HEK293 (cell line): ENCODE measurements around the gene CELA1.

ENCODE experiments used
- CTCF ChIA-PET: fragments of 350-600 bp; formaldehyde crosslinking; extraction: SDS; loops from one replicate; lab custom pipeline; 2021; ENCODE audit warnings: antibody characterized with exemption; lab: Yijun Ruan, JAX
- POLR2A ChIA-PET: fragments of 300-600 bp; formaldehyde crosslinking; extraction: SDS; loops from one replicate; lab custom pipeline; 2020; ENCODE audit warnings: antibody characterized with exemption, inconsistent platforms; lab: Yijun Ruan, JAX
- H3K27ac ChIP-seq: fragments of 200-500 bp; sonication (Bioruptor generic); 2 replicates; pipeline ENCODE4 v1.5.1; 2014; ENCODE audit warnings: low read depth, low read length, control low read depth, inconsistent platforms; ENCODE audit errors: extremely low read depth
- H3K36me3 ChIP-seq, 2 experiments: fragments of 200-500 bp in 1 of 2; sonication (Bioruptor generic) in 1 of 2; 1 replicate in 1 of 2; 2 replicates in 1 of 2; pipeline ENCODE4 v1.5.1; 2014 to 2017; ENCODE audit warnings: inconsistent platforms in 2 of 2, low read length in 2 of 2; ENCODE audit not compliant: control insufficient read depth in 2 of 2, insufficient read depth in 1 of 2
- H3K4me1 ChIP-seq: fragments of 200-500 bp; sonication (Bioruptor generic); 2 replicates; pipeline ENCODE4 v1.5.1; 2014; ENCODE audit warnings: mild to moderate bottlenecking, low read length, inconsistent platforms; ENCODE audit not compliant: control insufficient read depth, insufficient read depth
- H3K4me3 ChIP-seq: 2 replicates; pipeline ENCODE4 v1.5.1; 2011; ENCODE audit warnings: low read depth, mild to moderate bottlenecking, control low read depth, low read length, moderate library complexity
- H3K9me3 ChIP-seq: fragments of 200-500 bp; sonication (Bioruptor generic); 2 replicates; pipeline ENCODE4 v1.5.1; 2014; ENCODE audit warnings: low read depth, low read length, inconsistent platforms; ENCODE audit not compliant: control insufficient read depth, insufficient read depth
- BCL11B ChIP-seq: fragments of 450-650 bp; formaldehyde crosslinking; IDR thresholded peaks from 2 replicates; pipeline ENCODE4 v1.5.1; 2016; ENCODE audit warnings: low read depth, missing biosample characterization, missing genetic modification characterization
- GLI4 ChIP-seq: fragments of 450-650 bp; formaldehyde crosslinking; IDR thresholded peaks from 2 replicates; pipeline ENCODE4 v1.5.1; 2016; ENCODE audit warnings: missing biosample characterization, missing genetic modification characterization
- KLF16 ChIP-seq: fragments of 450-650 bp; formaldehyde crosslinking; IDR thresholded peaks from 2 replicates; pipeline ENCODE4 v1.5.1; 2017; ENCODE audit warnings: missing biosample characterization, missing genetic modification characterization
- REPIN1 ChIP-seq: fragments of 450-650 bp; formaldehyde crosslinking; IDR thresholded peaks from 2 replicates; pipeline ENCODE4 v1.5.1; 2017; ENCODE audit warnings: missing biosample characterization, missing genetic modification characterization, low read depth
- YY2 ChIP-seq: fragments of 450-650 bp; formaldehyde crosslinking; IDR thresholded peaks from 2 replicates; pipeline ENCODE4 v1.5.1; 2016; ENCODE audit warnings: missing biosample characterization, missing genetic modification characterization
- ZBTB21 ChIP-seq: fragments of 450-650 bp; formaldehyde crosslinking; IDR thresholded peaks from 2 replicates; pipeline ENCODE4 v1.5.1; 2017; ENCODE audit warnings: missing biosample characterization, missing genetic modification characterization
- ZNF37A ChIP-seq: fragments of 450-650 bp; IDR thresholded peaks from 2 replicates; pipeline ENCODE4 v1.5.1; 2018; ENCODE audit warnings: missing biosample characterization, missing genetic modification characterization
- ZNF394 ChIP-seq: fragments of 450-650 bp; formaldehyde crosslinking; IDR thresholded peaks from 2 replicates; pipeline ENCODE4 v1.5.1; 2016; ENCODE audit warnings: missing biosample characterization, missing genetic modification characterization, mild to moderate bottlenecking, moderate library complexity, borderline replicate concordance
- ZNF416 ChIP-seq: fragments of 450-650 bp; formaldehyde crosslinking; IDR thresholded peaks from 2 replicates; pipeline ENCODE4 v1.5.1; 2016; ENCODE audit warnings: missing biosample characterization, missing genetic modification characterization
- ZNF561 ChIP-seq: fragments of 450-650 bp; IDR thresholded peaks from 2 replicates; pipeline ENCODE4 v1.5.1; 2018; ENCODE audit warnings: missing biosample characterization, missing genetic modification characterization, borderline replicate concordance
- ZNF654 ChIP-seq: fragments of 450-650 bp; formaldehyde crosslinking; IDR thresholded peaks from 2 replicates; pipeline ENCODE4 v1.5.1; 2016; ENCODE audit warnings: low read depth, missing biosample characterization, missing genetic modification characterization
- ZNF660 ChIP-seq: fragments of 450-650 bp; IDR thresholded peaks from 2 replicates; pipeline ENCODE4 v1.5.1; 2018; ENCODE audit warnings: missing biosample characterization, mild to moderate bottlenecking, missing genetic modification characterization
- ZNF768 ChIP-seq: fragments of 450-650 bp; formaldehyde crosslinking; IDR thresholded peaks from 2 replicates; pipeline ENCODE4 v1.5.1; 2018; ENCODE audit warnings: missing biosample characterization, mild to moderate bottlenecking, missing genetic modification characterization
- ZNF777 ChIP-seq: fragments of 450-650 bp; formaldehyde crosslinking; IDR thresholded peaks from 2 replicates; pipeline ENCODE4 v1.5.1; 2017; ENCODE audit warnings: missing biosample characterization, missing genetic modification characterization, borderline replicate concordance
- ZNF843 ChIP-seq: fragments of 450-650 bp; formaldehyde crosslinking; IDR thresholded peaks from 2 replicates; pipeline ENCODE4 v1.5.1; 2016; ENCODE audit warnings: missing biosample characterization, missing genetic modification characterization
- TF ChIP-seq, protein P1 (sequence below): fragments of 450-650 bp; formaldehyde crosslinking; IDR thresholded peaks from 2 replicates; pipeline ENCODE4 v1.5.1; 2016; ENCODE audit warnings: missing biosample characterization, missing genetic modification characterization, low read depth
- TF ChIP-seq, protein P2 (sequence below): fragments of 450-650 bp; formaldehyde crosslinking; IDR thresholded peaks from 2 replicates; pipeline ENCODE4 v1.5.1; 2017; ENCODE audit warnings: missing biosample characterization, mild to moderate bottlenecking, missing genetic modification characterization, moderate library complexity
- TF ChIP-seq, protein P3 (sequence below): IDR thresholded peaks from 2 replicates; pipeline ENCODE4 v1.6.1; 2011; ENCODE audit warnings: mild to moderate bottlenecking, low read depth, low read length, borderline replicate concordance
- TF ChIP-seq, protein P4 (sequence below): fragments of 450-650 bp; formaldehyde crosslinking; IDR thresholded peaks from 2 replicates; pipeline ENCODE4 v1.5.1; 2016; ENCODE audit warnings: missing biosample characterization, missing genetic modification characterization
- TF ChIP-seq, protein P5 (sequence below): fragments of 450-650 bp; formaldehyde crosslinking; conservative IDR thresholded peaks from 2 replicates; pipeline ENCODE4 v1.5.1; 2016; ENCODE audit warnings: low read depth, missing biosample characterization, missing genetic modification characterization

CELA1 gene

DNA sequence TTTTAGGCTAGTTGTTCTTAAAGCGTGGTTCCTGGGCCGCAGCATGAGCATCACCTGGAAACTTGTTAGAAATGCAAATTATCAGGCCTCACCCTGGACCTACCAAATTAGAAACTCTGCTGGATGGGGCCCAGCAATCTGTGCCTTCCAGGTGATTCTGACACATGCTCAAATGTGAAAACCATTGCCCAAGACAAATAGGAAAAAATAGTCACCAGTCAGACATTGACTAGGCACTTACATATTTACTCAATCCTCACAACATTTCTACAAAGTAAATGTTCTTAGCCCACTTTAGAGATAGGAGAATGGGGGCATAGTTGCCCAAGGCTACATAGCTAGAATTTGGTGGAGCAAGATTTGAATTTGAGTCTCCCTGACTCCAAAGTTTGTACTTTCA is 3.3 kb downstream of the CELA1 start:
- no peaks in the 10 kb centered on the region for H3K4me1 ChIP-seq
- ChIA-PET POLR2A (no interaction called here), CTCF (interaction anchor here (0.6 to 1.0 kb wide), 3 partner anchors 72 to 254 kb away, joined by 3 to 5 read pairs (median 3); no protein-coding TSS in a partner anchor)
- H3K27ac ChIP-seq: no peak overlapping the region
- H3K36me3 ChIP-seq: no peaks in the 10 kb centered on the region
- TF ChIP-seq, protein P1, sequence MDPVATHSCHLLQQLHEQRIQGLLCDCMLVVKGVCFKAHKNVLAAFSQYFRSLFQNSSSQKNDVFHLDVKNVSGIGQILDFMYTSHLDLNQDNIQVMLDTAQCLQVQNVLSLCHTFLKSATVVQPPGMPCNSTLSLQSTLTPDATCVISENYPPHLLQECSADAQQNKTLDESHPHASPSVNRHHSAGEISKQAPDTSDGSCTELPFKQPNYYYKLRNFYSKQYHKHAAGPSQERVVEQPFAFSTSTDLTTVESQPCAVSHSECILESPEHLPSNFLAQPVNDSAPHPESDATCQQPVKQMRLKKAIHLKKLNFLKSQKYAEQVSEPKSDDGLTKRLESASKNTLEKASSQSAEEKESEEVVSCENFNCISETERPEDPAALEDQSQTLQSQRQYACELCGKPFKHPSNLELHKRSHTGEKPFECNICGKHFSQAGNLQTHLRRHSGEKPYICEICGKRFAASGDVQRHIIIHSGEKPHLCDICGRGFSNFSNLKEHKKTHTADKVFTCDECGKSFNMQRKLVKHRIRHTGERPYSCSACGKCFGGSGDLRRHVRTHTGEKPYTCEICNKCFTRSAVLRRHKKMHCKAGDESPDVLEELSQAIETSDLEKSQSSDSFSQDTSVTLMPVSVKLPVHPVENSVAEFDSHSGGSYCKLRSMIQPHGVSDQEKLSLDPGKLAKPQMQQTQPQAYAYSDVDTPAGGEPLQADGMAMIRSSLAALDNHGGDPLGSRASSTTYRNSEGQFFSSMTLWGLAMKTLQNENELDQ (tag by site-specific recombination): no peak
- TF ChIP-seq, protein P2, sequence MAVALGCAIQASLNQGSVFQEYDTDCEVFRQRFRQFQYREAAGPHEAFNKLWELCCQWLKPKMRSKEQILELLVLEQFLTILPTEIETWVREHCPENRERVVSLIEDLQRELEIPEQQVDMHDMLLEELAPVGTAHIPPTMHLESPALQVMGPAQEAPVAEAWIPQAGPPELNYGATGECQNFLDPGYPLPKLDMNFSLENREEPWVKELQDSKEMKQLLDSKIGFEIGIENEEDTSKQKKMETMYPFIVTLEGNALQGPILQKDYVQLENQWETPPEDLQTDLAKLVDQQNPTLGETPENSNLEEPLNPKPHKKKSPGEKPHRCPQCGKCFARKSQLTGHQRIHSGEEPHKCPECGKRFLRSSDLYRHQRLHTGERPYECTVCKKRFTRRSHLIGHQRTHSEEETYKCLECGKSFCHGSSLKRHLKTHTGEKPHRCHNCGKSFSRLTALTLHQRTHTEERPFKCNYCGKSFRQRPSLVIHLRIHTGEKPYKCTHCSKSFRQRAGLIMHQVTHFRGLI (tag by site-specific recombination): no peak
- no peak for TF ChIP-seq REPIN1 (tag by site-specific recombination)
- H3K4me3 ChIP-seq: no peak overlapping the region
- no peaks in the 10 kb centered on the region for H3K9me3 ChIP-seq

DNA sequence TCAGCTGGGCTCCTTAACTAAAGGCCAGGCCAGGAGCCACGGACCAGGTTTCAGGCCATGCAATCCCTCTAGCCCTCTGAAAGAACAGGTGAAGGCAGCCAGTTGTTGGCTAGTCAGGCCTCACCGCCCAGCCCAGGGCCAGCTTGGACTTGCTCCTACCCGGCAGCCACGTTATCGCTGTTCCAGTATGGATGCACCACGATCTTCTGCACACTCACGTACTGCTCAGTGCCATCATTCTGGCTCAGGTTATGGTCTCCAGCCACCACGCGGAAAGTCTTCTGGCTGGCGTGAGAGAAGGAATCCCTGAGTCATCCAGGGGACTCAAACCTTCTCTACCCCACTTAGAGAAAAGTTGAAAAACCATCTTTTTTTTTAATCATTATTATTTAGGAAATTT is 4.1 kb downstream of the CELA1 start:
- no peak overlapping the region for H3K27ac ChIP-seq
- no peak overlapping the region for H3K4me3 ChIP-seq
- H3K36me3 ChIP-seq: no peaks in the 10 kb centered on the region
- ChIA-PET POLR2A (no interaction called here), CTCF (interaction anchor here (0.6 to 3.3 kb wide), 9 partner anchors 8 to 837 kb away, joined by 3 to 40 read pairs (median 4); no protein-coding TSS in a partner anchor)
- H3K4me1 ChIP-seq: no peaks in the 10 kb centered on the region
- H3K9me3 ChIP-seq: no peaks in the 10 kb centered on the region
- no peak for TF ChIP-seq BCL11B (tag by site-specific recombination)
- TF ChIP-seq, protein P3, sequence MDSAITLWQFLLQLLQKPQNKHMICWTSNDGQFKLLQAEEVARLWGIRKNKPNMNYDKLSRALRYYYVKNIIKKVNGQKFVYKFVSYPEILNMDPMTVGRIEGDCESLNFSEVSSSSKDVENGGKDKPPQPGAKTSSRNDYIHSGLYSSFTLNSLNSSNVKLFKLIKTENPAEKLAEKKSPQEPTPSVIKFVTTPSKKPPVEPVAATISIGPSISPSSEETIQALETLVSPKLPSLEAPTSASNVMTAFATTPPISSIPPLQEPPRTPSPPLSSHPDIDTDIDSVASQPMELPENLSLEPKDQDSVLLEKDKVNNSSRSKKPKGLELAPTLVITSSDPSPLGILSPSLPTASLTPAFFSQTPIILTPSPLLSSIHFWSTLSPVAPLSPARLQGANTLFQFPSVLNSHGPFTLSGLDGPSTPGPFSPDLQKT: no peak
- TF ChIP-seq ZBTB21 (tag by site-specific recombination): no peak
- TF ChIP-seq YY2: no peak

DNA sequence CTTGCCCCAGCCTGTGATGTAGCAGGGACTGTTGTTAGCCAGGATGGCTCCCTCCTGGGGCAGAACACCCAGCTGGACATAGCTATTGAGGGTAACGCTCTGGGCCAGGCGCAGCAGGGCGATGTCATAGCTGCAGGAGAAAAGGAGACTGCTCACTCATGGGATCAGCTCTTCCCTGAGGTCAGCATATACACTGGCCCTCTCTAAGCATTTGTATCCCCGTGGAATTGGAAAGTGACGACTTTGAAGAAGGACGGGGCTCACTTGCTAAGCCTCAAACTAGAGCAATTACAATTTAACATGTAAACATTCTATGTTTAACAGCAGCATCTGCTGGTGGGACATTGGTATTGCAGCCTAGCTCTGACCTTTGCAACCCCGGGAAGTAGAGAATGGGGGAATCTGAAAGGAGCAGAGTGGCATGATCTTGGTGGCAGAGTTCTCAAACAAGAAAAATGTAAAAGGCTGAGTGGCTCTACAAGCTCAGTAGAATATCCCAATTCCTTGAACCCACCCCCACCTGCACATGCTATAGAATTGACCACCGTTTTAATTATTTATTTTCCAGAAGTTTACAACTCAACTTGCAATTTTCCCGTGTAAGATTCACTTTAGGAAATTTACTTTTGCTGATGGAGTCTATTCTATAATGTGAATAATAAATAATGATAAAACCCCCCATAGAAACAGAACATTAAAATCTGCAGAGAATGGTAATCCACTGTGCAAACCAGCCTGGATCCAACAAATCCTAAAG is 5.0 kb downstream of the CELA1 start:
- H3K4me3 ChIP-seq: no peak overlapping the region
- no peaks in the 10 kb centered on the region for H3K9me3 ChIP-seq
- no peak overlapping the region for H3K27ac ChIP-seq
- no peaks in the 10 kb centered on the region for H3K36me3 ChIP-seq
- POLR2A ChIA-PET: interaction anchor here (0.7 to 1.8 kb wide), 6 partner anchors 12 to 578 kb away, joined by 3 to 10 read pairs (median 4); partner anchors contain the start of genes ATF1, CSRNP2 and DAZAP2
- CTCF ChIA-PET: interaction anchor here (0.5 to 3.3 kb wide), 62 partner anchors 9 to 1414 kb away, joined by 3 to 40 read pairs (median 4); partner anchors contain the start of genes CSRNP2, DAZAP2, DIP2B and SMAGP
- H3K4me1 ChIP-seq: no peaks in the 10 kb centered on the region
- TF ChIP-seq ZNF654 (tag by site-specific recombination) (peak; percentile 99), GLI4 (no peak), ZNF660 (tag by site-specific recombination) (peak; percentile 81; the same call in 1 of the 2 replicates), ZNF37A (no peak), KLF16 (tag by site-specific recombination) (no peak), ZNF394 (tag by site-specific recombination) (peak; percentile 80; the same call in 1 of the 2 replicates), ZNF843 (tag by site-specific recombination) (no peak), ZNF777 (tag by site-specific recombination) (no peak), ZNF768 (tag by site-specific recombination) (no peak), ZNF561 (tag by site-specific recombination) (no peak), ZNF416 (tag by site-specific recombination) (no peak)
- TF ChIP-seq, protein P4, sequence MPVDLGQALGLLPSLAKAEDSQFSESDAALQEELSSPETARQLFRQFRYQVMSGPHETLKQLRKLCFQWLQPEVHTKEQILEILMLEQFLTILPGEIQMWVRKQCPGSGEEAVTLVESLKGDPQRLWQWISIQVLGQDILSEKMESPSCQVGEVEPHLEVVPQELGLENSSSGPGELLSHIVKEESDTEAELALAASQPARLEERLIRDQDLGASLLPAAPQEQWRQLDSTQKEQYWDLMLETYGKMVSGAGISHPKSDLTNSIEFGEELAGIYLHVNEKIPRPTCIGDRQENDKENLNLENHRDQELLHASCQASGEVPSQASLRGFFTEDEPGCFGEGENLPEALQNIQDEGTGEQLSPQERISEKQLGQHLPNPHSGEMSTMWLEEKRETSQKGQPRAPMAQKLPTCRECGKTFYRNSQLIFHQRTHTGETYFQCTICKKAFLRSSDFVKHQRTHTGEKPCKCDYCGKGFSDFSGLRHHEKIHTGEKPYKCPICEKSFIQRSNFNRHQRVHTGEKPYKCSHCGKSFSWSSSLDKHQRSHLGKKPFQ (tag by site-specific recombination): no peak
- TF ChIP-seq, protein P5, sequence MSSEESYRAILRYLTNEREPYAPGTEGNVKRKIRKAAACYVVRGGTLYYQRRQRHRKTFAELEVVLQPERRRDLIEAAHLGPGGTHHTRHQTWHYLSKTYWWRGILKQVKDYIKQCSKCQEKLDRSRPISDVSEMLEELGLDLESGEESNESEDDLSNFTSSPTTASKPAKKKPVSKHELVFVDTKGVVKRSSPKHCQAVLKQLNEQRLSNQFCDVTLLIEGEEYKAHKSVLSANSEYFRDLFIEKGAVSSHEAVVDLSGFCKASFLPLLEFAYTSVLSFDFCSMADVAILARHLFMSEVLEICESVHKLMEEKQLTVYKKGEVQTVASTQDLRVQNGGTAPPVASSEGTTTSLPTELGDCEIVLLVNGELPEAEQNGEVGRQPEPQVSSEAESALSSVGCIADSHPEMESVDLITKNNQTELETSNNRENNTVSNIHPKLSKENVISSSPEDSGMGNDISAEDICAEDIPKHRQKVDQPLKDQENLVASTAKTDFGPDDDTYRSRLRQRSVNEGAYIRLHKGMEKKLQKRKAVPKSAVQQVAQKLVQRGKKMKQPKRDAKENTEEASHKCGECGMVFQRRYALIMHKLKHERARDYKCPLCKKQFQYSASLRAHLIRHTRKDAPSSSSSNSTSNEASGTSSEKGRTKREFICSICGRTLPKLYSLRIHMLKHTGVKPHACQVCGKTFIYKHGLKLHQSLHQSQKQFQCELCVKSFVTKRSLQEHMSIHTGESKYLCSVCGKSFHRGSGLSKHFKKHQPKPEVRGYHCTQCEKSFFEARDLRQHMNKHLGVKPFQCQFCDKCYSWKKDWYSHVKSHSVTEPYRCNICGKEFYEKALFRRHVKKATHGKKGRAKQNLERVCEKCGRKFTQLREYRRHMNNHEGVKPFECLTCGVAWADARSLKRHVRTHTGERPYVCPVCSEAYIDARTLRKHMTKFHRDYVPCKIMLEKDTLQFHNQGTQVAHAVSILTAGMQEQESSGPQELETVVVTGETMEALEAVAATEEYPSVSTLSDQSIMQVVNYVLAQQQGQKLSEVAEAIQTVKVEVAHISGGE (tag by site-specific recombination): no peak
